Activated CD4-positive, alpha-beta T cell treated with anti-CD3 and anti-CD28 coated beads, Interleukin-2, amount 50 U/mL, for 16 hours (primary cell): ENCODE results near the gene NBPF9.
"Not testable (repeated sequence)": the region's sequence is repeated elsewhere in the genome, so short reads cannot be mapped to it uniquely, and the experiment has no call there.

Experiments
- DNase-seq: peaks from one replicate; pipeline ENCODE4 v3.0.0-alpha.2; 2020

Gene NBPF9

GRCh38 chr1:149013513-149013912 is 89.8 kb downstream of the NBPF9 start:
- DNase-seq = not testable (repeated sequence)

- DNase-seq = not testable (repeated sequence)
Observed at GRCh38 chr1:149012599-149012998, 90.8 kb downstream of the NBPF9 start.

- DNase-seq = not testable (repeated sequence)
Observed at GRCh38 chr1:149009761-149010160, 93.6 kb downstream of the NBPF9 start.

GRCh38 chr1:149008769-149009168 is 94.6 kb downstream of the NBPF9 start:
- not testable (repeated sequence) for DNase-seq

- DNase-seq = not testable (repeated sequence)
Observed at GRCh38 chr1:149008326-149008725, 95.0 kb downstream of the NBPF9 start.
